Raji (cell line): ENCODE data around the gene USP17L20.
"Not testable (repeated sequence)": the region's sequence is repeated elsewhere in the genome, so short reads cannot be mapped to it uniquely, and the experiment has no call there.

Source experiments
- POLR2A ChIP-seq: IDR thresholded peaks from 2 replicates; pipeline ENCODE4 v1.6.1; 2011; ENCODE audit warnings: low read depth, low read length, control low read depth; ENCODE audit not compliant: insufficient read depth

The USP17L20 gene

DNA sequence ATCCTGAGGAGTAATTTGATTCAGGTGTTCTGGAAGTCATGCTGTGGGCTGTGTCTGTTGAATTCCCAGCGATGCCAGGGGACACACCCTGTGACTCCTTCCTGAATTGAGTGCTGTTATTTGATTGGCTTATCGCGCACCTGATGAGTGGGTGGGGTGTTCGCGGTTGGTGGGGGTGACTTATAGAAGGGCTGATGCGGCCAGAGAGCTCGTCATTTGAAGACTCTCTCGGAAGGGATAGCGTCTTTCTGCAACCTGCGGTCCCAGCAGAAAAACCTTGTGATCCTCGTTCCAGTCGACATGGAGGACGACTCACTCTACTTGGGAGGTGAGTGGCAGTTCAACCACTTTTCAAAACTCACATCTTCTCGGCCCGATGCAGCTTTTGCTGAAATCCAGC lies at the start of gene USP17L20:
Gene USP17L20 (plus strand): TSS at position 301 of the 400 bp plus-strand sequence. CDS start 0 bp downstream, at position 301.
- TF ChIP-seq POLR2A = not testable (repeated sequence)

- TF ChIP-seq POLR2A = not testable (repeated sequence)
Observed at GRCh38 chr4:9210357-9210756, 47.6 kb upstream of the USP17L20 start, which contains the start of gene USP17L10. TSS of gene USP17L10 (plus strand) at chr4:9210657. CDS start at chr4:9210657, 0 bp downstream.

DNA sequence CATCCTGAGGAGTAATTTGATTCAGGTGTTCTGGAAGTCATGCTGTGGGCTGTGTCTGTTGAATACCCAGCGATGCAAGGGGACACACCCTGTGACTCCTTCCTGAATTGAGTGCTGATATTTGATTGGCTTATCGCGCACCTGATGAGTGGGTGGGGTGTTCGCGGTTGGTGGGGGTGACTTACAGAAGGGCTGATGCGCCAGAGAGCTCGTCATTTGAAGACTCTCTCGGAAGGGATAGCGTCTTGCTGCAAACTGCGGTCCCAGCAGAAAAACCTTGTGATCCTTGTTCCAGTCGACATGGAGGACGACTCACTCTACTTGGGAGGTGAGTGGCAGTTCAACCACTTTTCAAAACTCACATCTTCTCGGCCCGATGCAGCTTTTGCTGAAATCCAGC lies 42.8 kb upstream of the USP17L20 start, which contains the start of gene USP17L11:
Gene USP17L11 (plus strand): TSS at position 301 of the 400 bp plus-strand sequence. CDS start 0 bp downstream, at position 301.
- TF ChIP-seq POLR2A = not testable (repeated sequence)

GRCh38 chr4:9219852-9220251 lies 38.1 kb upstream of the USP17L20 start, which contains the start of gene USP17L12:
TSS of gene USP17L12 (plus strand) at chr4:9220152. CDS start at chr4:9220152, 0 bp downstream.
- not testable (repeated sequence) for TF ChIP-seq POLR2A

DNA sequence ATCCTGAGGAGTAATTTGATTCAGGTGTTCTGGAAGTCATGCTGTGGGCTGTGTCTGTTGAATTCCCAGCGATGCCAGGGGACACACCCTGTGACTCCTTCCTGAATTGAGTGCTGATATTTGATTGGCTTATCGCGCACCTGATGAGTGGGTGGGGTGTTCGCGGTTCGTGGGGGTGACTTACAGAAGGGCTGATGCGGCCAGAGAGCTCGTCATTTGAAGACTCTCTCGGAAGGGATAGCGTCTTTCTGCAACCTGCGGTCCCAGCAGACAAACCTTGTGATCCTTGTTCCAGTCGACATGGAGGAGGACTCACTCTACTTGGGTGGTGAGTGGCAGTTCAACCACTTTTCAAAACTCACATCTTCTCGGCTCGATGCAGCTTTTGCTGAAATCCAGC lies 33.3 kb upstream of the USP17L20 start, which contains the start of gene USP17L13:
Gene USP17L13 (plus strand): TSS at position 301 of the 400 bp plus-strand sequence. CDS start 0 bp downstream, at position 301.
- TF ChIP-seq POLR2A = not testable (repeated sequence)

GRCh38 chr4:9234085-9234484 lies 23.8 kb upstream of the USP17L20 start, which contains the start of gene USP17L15:
TSS of gene USP17L15 (plus strand) at chr4:9234385. CDS start at chr4:9234385, 0 bp downstream.
- not testable (repeated sequence) for TF ChIP-seq POLR2A

DNA sequence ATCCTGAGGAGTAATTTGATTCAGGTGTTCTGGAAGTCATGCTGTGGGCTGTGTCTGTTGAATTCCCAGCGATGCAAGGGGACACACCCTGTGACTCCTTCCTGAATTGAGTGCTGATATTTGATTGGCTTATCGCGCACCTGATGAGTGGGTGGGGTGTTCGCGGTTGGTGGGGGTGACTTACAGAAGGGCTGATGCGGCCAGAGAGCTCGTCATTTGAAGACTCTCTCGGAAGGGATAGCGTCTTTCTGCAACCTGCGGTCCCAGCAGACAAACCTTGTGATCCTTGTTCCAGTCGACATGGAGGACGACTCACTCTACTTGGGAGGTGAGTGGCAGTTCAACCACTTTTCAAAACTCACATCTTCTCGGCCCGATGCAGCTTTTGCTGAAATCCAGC lies 14.3 kb upstream of the USP17L20 start, which contains the start of gene USP17L17:
Gene USP17L17 (plus strand): TSS at position 301 of the 400 bp plus-strand sequence. CDS start 0 bp downstream, at position 301.
- TF ChIP-seq POLR2A = not testable (repeated sequence)

GRCh38 chr4:9247953-9248680 lies 9.8 kb upstream of the USP17L20 start, which contains the start of gene USP17L18:
TSS of gene USP17L18 (plus strand) at chr4:9248630. CDS start at chr4:9248630, 0 bp downstream.
- TF ChIP-seq POLR2A = not testable (repeated sequence)

DNA sequence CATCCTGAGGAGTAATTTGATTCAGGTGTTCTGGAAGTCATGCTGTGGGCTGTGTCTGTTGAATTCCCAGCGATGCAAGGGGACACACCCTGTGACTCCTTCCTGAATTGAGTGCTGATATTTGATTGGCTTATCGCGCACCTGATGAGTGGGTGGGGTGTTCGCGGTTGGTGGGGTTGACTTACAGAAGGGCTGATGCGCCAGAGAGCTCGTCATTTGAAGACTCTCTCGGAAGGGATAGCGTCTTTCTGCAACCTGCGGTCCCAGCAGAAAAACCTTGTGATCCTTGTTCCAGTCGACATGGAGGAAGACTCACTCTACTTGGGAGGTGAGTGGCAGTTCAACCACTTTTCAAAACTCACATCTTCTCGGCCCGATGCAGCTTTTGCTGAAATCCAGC lies 4.8 kb upstream of the USP17L20 start, which contains the start of gene USP17L19:
Gene USP17L19 (plus strand): TSS at position 301 of the 400 bp plus-strand sequence. CDS start 0 bp downstream, at position 301.
- not testable (repeated sequence) for TF ChIP-seq POLR2A

- TF ChIP-seq POLR2A = not testable (repeated sequence)
Observed at GRCh38 chr4:9262572-9262971, 4.6 kb downstream of the USP17L20 start, which contains the start of gene USP17L21. TSS of gene USP17L21 (plus strand) at chr4:9262872. CDS start at chr4:9262872, 0 bp downstream.

DNA sequence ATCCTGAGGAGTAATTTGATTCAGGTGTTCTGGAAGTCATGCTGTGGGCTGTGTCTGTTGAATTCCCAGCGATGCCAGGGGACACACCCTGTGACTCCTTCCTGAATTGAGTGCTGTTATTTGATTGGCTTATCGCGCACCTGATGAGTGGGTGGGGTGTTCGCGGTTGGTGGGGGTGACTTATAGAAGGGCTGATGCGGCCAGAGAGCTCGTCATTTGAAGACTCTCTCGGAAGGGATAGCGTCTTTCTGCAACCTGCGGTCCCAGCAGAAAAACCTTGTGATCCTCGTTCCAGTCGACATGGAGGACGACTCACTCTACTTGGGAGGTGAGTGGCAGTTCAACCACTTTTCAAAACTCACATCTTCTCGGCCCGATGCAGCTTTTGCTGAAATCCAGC lies 9.4 kb downstream of the USP17L20 start, which contains the start of gene USP17L22:
Gene USP17L22 (plus strand): TSS at position 301 of the 400 bp plus-strand sequence. CDS start 0 bp downstream, at position 301.
- TF ChIP-seq POLR2A = not testable (repeated sequence)
